Activated CD4-positive, alpha-beta T cell treated with anti-CD3 and anti-CD28 coated beads, Interleukin-2, amount 10 ng/mL, durations not matched to agents 24 days and 14 days (primary cell): ENCODE results near the gene TENT4A. TPM values are rescaled to one million over a fixed set of nuclear protein-coding genes. Genes with fewer than 3 reads are reported as not detected.
"Not testable (repeated sequence)": the region's sequence is repeated elsewhere in the genome, so short reads cannot be mapped to it uniquely, and the experiment has no call there.

Source experiments
- DNase-seq: peaks from one replicate; pipeline ENCODE4 v3.0.0; 2022
- H3K27ac Mint-ChIP-seq: one replicate; pipeline ENCODE4 v1.8.0; 2022; ENCODE audit warnings: mild to moderate bottlenecking, mixed read lengths
- H3K27me3 Mint-ChIP-seq: one replicate; pipeline ENCODE4 v1.8.0; 2022; ENCODE audit warnings: mixed read lengths
- H3K36me3 Mint-ChIP-seq: one replicate; pipeline ENCODE4 v1.8.0; 2022; ENCODE audit warnings: low read depth, mild to moderate bottlenecking, mixed read lengths
- H3K4me1 Mint-ChIP-seq: one replicate; pipeline ENCODE4 v1.8.0; 2021; ENCODE audit warnings: mixed read lengths
- H3K4me3 Mint-ChIP-seq: one replicate; pipeline ENCODE4 v1.8.0; 2022; ENCODE audit warnings: mild to moderate bottlenecking, moderate library complexity, mixed read lengths
- H3K9me3 Mint-ChIP-seq: one replicate; pipeline ENCODE4 v1.8.0; 2021; ENCODE audit warnings: mixed read lengths
- intact Hi-C: fragments of 100-400 bp; cut with micrococcal nuclease; formaldehyde crosslinking; loops from one replicate; pipeline ENCODE4 v1.15.1; 2023
- total RNA-seq: library from RNA; stranded (reverse); gene quantifications from 2 replicates; pipeline ENCODE4 v1.2.3, GENCODE V29; 2022

TENT4A gene
- total RNA-seq, 1 donor from 2014 or later: 43.4 TPM

DNA sequence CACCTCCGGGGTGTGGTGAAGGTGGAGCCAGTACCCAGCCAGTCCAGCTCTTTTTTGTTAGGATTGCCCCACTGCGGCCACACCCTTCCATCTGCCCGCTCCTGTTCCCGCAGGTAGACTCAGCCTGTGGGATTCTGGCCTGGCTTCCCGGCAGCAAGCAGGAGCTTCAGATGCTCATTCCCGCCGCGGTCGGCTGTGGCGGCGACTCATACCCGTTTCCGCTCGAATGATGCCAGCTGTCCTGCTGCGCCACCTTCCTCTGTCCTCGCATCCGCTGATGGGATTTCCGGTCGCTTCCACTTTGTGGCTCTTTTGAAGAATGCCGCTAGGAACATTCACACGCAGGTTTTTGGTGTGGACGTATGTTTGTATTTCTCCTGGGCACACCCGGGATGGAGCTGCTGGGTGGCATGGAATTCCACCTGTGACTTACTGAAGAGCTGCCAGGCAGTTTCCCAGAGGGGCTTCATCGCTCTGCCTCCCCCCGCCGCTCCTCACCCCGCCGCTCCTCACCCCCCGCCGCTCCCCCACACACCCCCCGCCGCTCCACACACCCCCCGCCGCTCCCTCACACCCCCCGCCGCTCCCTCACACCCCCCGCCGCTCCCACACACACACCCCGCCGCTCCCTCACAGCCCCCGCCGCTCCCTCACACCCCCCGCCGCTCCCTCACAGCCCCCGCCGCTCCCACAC is 60.3 kb downstream of the TENT4A start:
- no peak overlapping the region for H3K4me3 Mint-ChIP-seq
- no peak overlapping the region for H3K27ac Mint-ChIP-seq
- intact Hi-C loops: no loop called here
- no peaks in the 10 kb centered on the region for H3K36me3 Mint-ChIP-seq
- peaks cover 7% of the 10 kb centered on the region for H3K27me3 Mint-ChIP-seq
- H3K4me1 Mint-ChIP-seq: peaks cover 5% of the 10 kb centered on the region
- H3K9me3 Mint-ChIP-seq: no peaks in the 10 kb centered on the region
- no peak for DNase-seq

DNA sequence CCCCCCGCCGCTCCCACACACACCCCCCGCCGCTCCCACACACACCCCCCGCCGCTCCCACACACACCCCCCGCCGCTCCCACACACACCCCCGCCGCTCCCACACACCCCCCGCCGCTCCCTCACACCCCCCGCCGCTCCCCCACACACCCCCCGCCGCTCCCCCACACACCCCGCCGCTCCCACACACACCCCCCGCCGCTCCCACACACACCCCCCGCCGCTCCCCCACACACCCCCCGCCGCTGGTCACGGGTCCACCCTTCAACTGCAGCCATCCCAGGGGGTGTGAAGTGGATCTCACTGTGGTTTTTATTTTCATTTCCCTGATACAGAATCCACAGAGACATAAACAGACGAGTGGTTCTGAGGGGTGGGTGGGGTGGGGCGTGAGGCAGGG is 61.0 kb downstream of the TENT4A start:
- DNase-seq, H3K9me3 Mint-ChIP-seq, H3K4me3 Mint-ChIP-seq, H3K4me1 Mint-ChIP-seq, intact Hi-C loops, H3K27ac Mint-ChIP-seq, H3K27me3 Mint-ChIP-seq, H3K36me3 Mint-ChIP-seq: not testable (repeated sequence)

DNA sequence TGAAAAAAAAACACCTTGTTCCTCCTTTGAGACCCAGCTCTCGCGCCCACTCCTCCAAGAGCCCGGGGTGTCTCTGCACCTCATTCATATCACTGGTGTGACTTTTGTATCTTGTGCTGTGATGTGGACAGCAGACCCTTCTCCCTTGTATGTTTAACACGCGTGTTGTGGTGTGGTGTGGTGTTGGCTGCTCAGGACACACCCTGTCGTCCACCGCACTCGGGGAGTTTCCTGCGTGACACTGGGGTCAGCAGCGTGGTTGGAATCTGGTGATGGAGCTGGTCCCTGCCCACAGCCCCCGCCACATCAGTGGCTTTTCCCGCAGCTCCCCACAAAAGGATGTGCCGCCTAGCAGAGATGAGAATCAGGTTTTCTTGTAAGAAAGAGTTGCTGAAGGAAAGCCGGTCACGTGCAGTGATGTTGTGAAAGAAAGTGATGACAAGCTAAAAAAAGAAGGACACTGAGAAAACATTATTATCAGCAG is 61.5 kb downstream of the TENT4A start:
- Mint-ChIP-seq H3K27me3 (peaks cover 7% of the 10 kb centered on the region), H3K27ac (no peak overlapping the region), H3K9me3 (no peaks in the 10 kb centered on the region), H3K4me1 (peaks cover 5% of the 10 kb centered on the region), H3K4me3 (no peak overlapping the region), H3K36me3 (no peaks in the 10 kb centered on the region)
- intact Hi-C loops: no loop called here
- no peak for DNase-seq

DNA sequence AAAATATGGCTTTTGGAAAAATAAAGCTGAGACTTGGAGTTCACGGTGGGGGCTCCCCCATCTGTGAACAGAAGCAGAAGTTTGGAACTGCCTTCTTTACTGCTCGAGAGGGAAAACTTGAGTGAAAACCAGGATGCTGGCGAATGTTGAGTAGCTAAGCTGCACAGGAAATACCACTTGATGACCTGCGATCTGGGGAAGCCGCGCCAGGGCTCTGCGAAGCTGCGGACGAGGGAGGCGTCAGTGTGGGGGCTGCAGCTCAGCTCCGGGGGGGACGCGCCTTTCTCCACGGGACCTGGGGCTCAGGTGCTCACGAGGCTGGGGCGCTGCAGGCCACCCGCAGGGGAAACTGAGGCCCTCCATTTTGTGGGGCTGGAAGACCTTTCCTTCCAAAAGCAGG is 62.3 kb downstream of the TENT4A start:
- intact Hi-C loops: no loop called here
- H3K4me3 Mint-ChIP-seq: no peak overlapping the region
- DNase-seq: no peak
- no peaks in the 10 kb centered on the region for H3K36me3 Mint-ChIP-seq
- H3K27me3 Mint-ChIP-seq: peaks cover 7% of the 10 kb centered on the region
- H3K9me3 Mint-ChIP-seq: no peaks in the 10 kb centered on the region
- H3K4me1 Mint-ChIP-seq: peaks cover 5% of the 10 kb centered on the region
- no peak overlapping the region for H3K27ac Mint-ChIP-seq

DNA sequence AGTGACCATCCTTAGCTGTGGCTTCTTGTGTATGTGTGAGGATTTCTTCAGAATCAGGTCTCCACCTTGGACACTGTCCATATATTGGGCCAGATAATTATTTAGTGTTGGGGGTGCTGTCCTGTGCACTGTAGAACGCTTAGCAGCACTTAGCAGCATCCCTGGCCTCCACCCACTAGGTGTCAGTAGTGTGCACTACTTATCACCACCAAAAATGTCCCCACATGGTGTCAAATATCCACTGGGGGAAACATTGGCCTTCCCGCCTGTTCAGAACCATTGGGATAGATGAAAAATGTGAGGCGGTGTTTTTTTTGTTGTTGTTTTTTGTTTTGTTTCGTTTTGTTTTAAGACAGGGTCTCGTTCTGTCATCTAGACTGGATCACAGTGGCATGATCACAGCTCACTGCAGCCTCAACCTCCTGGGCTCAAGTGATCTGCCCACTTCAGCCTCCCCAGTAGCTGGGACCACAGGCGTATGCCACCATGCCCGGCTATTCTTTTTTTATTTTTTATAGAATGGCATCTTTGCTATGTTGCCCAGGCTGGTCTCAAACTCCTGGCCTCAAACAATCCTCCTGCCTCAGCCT is 67.7 kb downstream of the TENT4A start:
- Mint-ChIP-seq H3K36me3 (no peaks in the 10 kb centered on the region), H3K4me1 (peaks cover 6% of the 10 kb centered on the region), H3K27me3 (peaks cover 2% of the 10 kb centered on the region), H3K9me3 (no peaks in the 10 kb centered on the region), H3K4me3 (no peak overlapping the region), H3K27ac (no peak overlapping the region)
- intact Hi-C loops: no loop called here
- peak; percentile 76 for DNase-seq

DNA sequence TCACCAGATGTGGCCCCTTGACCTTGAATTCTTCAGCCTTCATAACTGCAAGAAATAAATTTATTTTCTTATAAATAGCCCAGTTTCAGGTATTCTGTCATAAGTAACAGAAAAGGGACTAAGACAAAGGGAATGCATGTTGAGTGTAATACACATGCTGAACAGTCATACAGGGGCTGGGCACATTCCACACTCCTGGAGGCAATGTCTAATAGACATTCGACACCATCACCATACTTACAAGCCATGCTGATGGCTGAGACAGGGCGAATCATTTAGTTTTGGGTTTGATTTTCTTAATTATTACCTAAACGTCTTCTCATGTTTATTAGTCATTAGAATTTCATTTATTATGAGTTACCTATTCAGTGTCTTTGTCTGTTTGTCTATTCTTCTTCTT is 68.5 kb downstream of the TENT4A start:
- Mint-ChIP-seq H3K27ac (no peak overlapping the region), H3K9me3 (no peaks in the 10 kb centered on the region), H3K4me3 (no peak overlapping the region), H3K27me3 (peaks cover 2% of the 10 kb centered on the region), H3K4me1 (peaks cover 7% of the 10 kb centered on the region), H3K36me3 (no peaks in the 10 kb centered on the region)
- DNase-seq: no peak
- intact Hi-C loops: no loop called here

DNA sequence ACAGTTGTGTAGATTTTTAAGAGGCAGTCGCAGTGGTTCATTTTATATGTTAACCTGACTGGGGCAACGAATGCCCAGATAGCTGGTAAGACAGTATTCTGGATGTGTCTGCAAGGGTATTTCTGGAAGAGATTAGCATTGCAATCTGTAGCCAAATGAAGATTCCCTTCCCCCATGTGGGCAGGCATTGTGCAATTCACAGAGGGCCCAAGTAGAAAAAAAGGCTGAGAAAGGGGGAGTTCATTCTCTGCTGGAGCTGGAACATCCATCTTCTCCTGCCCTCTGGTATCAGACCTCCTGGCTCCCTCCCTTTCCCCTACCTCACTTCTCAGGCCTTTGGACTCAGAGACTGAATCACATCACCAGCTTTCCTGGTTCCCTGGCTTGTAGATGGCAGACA is 70.6 kb downstream of the TENT4A start:
- peaks cover 7% of the 10 kb centered on the region for H3K4me1 Mint-ChIP-seq
- no peaks in the 10 kb centered on the region for H3K36me3 Mint-ChIP-seq
- no peak overlapping the region for H3K27ac Mint-ChIP-seq
- intact Hi-C loops: no loop called here
- DNase-seq: no peak
- no peaks in the 10 kb centered on the region for H3K27me3 Mint-ChIP-seq
- no peak overlapping the region for H3K4me3 Mint-ChIP-seq
- H3K9me3 Mint-ChIP-seq: no peaks in the 10 kb centered on the region

DNA sequence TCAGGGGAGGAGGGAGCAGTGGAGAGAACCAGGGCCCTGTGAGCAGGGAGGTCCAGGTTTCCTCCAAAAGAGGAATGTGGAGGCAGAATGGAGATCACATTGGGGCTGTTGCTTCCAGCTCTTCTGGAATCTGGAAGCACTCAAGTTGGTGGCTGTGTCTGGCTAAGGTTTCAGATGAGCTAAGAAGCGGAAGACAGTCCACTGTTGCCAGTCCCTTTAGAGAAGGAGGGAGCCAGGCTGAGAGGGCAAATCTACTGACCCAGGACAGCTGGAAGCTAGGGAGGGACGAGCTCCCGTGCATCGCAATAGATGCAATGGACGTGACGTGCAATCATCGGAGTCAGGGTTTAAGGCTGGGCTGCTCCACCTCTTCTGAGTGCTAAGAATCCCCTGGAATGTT is 71.2 kb downstream of the TENT4A start:
- Mint-ChIP-seq H3K9me3 (no peaks in the 10 kb centered on the region), H3K27ac (no peak overlapping the region), H3K27me3 (no peaks in the 10 kb centered on the region), H3K36me3 (no peaks in the 10 kb centered on the region), H3K4me1 (peaks cover 10% of the 10 kb centered on the region), H3K4me3 (no peak overlapping the region)
- DNase-seq: no peak
- intact Hi-C loops: no loop called here

DNA sequence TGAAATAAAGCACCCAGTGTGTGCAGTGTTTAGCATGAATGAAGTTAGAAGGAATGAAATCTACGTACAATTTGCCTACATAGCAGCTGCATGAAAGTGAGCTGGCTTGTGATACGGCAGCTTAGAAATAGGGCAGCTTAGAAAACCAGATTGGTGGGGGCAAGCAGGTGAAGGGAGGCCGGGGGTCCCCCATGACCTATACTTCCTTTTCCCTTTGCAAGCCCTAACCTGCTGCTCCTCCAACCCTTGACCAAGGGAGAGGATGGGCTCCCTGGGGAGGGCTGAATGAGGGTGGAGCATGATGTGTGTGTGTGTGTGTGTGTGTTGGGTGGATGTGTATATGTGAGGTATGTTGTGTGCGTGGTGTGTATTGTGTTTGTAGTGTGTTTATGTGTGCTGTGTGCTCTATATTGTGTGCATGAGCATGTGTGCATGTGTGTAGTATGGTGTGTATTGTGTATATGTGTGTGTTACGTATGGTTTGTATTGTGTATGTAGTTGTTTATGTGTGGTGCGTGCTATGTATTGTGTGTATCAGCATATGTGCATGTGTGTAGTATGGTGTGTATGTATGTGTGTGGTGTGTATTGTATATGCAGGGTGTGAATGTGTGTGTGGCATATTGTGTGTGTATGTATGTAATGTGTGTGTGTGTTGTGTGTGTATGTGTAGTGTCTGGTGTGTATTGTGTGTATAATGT is 72.1 kb downstream of the TENT4A start:
- DNase-seq: no peak
- Mint-ChIP-seq H3K36me3 (no peaks in the 10 kb centered on the region), H3K4me1 (peaks cover 10% of the 10 kb centered on the region), H3K27ac (no peak overlapping the region), H3K27me3 (peaks cover 4% of the 10 kb centered on the region), H3K9me3 (no peaks in the 10 kb centered on the region), H3K4me3 (no peak overlapping the region)
- intact Hi-C loops: no loop called here

DNA sequence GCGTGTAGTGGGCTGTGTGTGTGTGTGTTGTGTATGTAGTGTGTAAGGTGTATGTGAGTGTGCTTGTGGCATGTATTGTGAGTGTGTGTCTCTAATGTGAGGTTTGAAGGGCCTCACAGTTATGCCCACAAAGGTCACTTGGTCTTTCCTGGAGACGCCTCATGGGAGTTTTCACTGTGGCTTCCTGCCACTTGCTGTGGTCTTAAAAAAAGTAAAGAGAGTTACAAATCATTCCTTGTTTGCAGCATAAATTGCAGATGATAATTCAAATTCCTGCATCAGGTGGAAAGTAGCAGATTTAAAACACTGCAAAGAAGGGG is 72.6 kb downstream of the TENT4A start:
- peaks cover 8% of the 10 kb centered on the region for H3K27me3 Mint-ChIP-seq
- no peaks in the 10 kb centered on the region for H3K36me3 Mint-ChIP-seq
- intact Hi-C loops: no loop called here

DNA sequence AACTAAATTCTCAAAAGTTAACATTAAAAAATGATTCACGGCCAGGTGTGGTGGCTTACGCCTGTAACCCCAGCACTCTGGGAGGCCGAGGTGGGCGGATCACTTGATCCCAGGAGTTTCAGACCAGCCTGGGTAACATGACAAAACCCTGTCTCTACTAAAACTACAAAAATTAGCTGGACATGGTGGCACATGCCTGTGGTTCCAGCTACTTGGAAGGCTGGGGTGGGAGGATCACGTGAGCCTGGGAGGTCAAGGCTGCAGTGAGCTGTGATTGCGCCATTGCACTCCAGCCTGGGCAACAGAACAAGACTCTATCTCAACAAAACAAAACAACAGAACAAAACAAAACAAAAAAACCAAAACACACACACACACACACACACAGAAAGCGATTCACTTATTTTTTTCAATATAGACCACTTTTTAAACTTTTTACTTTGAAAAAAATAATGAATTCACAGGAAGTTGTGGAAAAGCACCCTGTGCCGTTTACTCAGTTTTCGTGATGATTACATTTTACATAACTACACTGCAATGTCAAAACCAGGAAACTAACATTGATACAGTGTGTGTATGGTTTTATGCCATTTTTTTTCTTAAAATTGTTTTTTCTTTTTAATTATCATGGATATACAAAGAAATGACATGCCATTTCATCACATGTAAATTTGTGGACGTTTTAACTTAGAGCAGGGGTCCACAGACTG is 73.7 kb downstream of the TENT4A start:
- peaks cover 16% of the 10 kb centered on the region for H3K27me3 Mint-ChIP-seq
- no peaks in the 10 kb centered on the region for H3K9me3 Mint-ChIP-seq
- no peak overlapping the region for H3K27ac Mint-ChIP-seq
- no peak for DNase-seq
- no peaks in the 10 kb centered on the region for H3K36me3 Mint-ChIP-seq
- H3K4me3 Mint-ChIP-seq: no peak overlapping the region
- intact Hi-C loops: no loop called here
- H3K4me1 Mint-ChIP-seq: peaks cover 10% of the 10 kb centered on the region

More for the DNA sequence above, 72.6 kb downstream of the TENT4A start:
- no peaks in the 10 kb centered on the region for H3K9me3 Mint-ChIP-seq
- H3K27ac Mint-ChIP-seq: no peak overlapping the region
- no peak for DNase-seq
- no peak overlapping the region for H3K4me3 Mint-ChIP-seq
- H3K4me1 Mint-ChIP-seq: peaks cover 10% of the 10 kb centered on the region

DNA sequence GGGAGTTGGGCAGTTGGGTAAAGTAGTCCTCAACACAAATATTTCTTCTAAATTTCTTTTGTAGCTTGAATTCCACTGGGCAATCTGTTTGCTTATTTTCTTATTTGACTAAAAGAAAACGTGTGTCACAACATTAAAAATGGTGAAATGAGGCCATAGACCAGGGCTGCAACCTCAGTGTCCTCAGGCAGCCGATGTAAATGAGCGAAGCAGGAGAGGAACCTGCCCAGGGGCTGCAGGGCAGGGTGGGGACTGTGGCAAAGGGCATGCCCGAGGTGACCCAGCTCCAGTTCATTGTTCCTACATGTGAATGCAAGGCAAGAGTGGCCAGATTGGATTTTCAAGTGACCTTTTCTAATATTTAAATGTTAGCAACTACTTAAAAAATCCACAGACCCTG is 74.7 kb downstream of the TENT4A start:
- intact Hi-C loops: no loop called here
- DNase-seq: no peak
- Mint-ChIP-seq H3K36me3 (no peaks in the 10 kb centered on the region), H3K9me3 (no peaks in the 10 kb centered on the region), H3K4me3 (no peak overlapping the region), H3K4me1 (peaks cover 10% of the 10 kb centered on the region), H3K27ac (no peak overlapping the region), H3K27me3 (peaks cover 16% of the 10 kb centered on the region)

DNA sequence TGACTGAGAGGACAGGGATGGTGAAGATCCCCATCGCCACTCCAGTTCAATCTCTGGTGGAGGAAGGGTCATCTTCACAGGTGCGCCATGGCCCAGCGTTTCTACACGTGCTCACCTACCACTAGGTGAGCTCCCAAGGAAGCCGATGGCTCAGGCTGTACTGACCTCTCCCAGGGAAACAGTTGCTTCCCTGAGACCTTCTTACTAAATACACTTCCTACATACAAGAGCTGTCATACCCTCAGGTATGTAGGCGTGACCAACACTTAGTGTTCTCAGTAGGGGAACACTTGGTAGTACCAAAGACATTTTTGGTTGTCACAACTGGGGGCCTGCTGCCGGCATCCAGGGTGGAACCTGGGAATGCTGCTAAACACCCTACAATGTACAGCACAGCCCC is 75.2 kb downstream of the TENT4A start:
- no peaks in the 10 kb centered on the region for H3K36me3 Mint-ChIP-seq
- no peak overlapping the region for H3K4me3 Mint-ChIP-seq
- peaks cover 14% of the 10 kb centered on the region for H3K4me1 Mint-ChIP-seq
- H3K27me3 Mint-ChIP-seq: peaks cover 19% of the 10 kb centered on the region
- intact Hi-C loops: no loop called here
- H3K27ac Mint-ChIP-seq: no peak overlapping the region
- DNase-seq: no peak
- H3K9me3 Mint-ChIP-seq: no peaks in the 10 kb centered on the region
